Superior temporal gyrus (tissue), 1 donor: ENCODE data around the gene PIM3.

Experiments
- DNase-seq: peaks from one replicate; pipeline ENCODE4 v3.0.0-alpha.2; 2016; ENCODE audit errors: extremely low spot score

The PIM3 gene

DNA sequence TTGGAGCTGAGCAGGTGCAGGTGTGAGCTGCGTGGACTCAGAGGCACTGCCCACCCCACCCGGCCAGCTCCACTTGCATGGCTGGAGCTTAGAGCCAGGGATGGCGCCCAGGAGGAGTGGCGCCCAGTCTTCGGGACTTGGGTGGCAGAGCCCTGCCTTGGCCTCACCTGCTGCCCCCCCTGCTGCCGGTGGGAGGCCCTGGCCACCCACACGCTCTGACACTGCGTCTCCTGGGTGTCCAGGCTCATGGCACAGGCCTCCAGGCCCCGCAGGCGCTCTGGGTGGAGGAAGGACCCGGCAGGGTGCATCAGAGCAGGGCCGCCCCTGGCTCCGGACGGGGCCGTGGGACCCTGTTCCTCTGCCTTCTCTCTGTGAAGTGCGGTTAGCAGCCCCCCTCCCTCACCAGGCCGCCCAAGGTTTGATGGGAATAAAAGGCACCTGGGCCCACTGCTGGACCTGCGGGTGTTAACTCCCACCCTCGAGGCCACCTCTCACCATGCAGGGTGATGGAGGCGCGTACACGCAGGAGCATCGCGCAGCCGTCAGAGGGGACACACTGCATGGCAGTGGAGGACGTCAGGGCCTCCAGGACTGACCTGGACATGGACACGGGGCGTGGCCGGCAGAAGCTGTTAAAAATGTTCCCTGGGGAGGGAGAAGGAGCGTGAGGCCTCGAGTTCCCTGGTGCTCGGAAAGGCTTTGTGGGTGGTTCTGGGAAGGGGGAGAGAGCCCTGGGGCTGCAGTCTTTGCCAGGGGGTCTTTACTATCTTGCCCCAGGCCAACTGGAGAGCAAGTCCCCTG lies 40.2 kb downstream of the PIM3 start:
- no peak for DNase-seq

- DNase-seq: no peak
These were observed 41.0 kb downstream of the PIM3 start for GRCh38 chr22:50001388-50002231.

- peak; percentile 20 for DNase-seq
These were observed 42.2 kb downstream of the PIM3 start for GRCh38 chr22:50002791-50003190.

- DNase-seq: peak; percentile 31
These were observed 44.3 kb downstream of the PIM3 start for GRCh38 chr22:50004918-50005317.

DNA sequence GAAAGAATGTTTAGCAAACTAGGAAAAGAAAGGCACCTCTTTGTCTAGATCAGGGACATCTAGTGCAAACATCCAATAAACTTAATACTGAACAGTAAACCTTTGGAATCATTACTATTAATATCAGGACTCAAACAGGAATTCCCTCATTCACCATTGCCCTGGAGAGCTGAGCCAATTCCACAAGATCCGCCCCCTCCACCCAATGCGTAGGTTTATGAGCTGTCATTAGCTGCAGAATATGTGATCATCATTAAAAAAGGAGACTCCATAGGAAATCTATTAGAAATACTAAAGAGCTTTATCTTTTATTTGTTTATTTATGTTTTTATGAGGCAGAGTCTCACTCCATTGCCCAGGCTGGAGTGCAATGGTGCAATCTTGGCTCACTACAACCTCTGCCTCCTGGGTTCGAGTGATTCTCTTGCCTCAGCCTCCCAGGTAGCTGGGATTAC lies 46.5 kb downstream of the PIM3 start:
- no peak for DNase-seq

- DNase-seq: no peak
These were observed 47.8 kb downstream of the PIM3 start for GRCh38 chr22:50008151-50009040.

- no peak for DNase-seq
These were observed 48.7 kb downstream of the PIM3 start for GRCh38 chr22:50009251-50009650.

DNA sequence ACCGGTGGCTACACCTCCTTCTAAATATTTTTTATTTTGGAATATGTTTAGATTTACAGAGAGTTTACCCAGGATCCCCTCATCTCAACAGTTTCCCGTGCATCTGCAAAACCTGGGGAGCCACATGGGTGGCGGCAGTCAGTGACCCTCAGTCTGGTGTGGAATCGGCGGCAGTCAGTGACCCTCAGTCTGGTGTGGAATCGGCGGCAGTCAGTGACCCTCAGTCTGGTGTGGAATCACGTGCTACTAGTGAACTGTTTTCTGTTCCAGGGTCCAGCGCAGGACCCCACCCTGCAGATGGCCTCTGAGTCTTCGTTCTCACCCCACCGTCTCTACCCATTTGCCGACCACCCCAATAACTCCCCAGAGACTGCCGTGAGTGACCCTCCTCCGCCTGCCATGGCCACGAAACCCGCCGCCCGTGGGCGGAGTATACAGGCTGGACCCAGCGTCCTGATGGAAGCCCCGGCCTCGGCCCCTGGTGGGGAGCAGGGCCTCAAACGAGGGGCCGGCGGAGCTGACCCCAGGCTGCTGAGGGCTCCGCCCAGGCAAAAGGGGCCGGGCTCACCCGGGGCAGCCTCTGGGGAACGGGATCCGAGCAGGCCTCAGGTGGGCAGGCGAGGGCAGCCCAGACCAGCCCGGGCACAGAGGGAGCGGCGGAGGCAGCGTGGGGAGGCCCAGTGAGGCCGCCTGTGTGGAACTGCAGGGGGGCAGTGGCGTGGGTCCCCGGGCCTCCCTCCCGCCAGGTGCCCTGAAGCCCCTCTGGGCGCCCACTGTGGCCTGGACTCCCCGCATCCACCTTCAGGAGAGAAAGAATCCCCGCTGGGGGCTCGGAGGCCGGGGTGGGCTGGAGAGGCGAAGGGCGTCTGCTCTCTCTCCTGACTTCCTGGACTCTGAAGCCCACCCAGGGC lies 49.4 kb downstream of the PIM3 start:
- DNase-seq: no peak

DNA sequence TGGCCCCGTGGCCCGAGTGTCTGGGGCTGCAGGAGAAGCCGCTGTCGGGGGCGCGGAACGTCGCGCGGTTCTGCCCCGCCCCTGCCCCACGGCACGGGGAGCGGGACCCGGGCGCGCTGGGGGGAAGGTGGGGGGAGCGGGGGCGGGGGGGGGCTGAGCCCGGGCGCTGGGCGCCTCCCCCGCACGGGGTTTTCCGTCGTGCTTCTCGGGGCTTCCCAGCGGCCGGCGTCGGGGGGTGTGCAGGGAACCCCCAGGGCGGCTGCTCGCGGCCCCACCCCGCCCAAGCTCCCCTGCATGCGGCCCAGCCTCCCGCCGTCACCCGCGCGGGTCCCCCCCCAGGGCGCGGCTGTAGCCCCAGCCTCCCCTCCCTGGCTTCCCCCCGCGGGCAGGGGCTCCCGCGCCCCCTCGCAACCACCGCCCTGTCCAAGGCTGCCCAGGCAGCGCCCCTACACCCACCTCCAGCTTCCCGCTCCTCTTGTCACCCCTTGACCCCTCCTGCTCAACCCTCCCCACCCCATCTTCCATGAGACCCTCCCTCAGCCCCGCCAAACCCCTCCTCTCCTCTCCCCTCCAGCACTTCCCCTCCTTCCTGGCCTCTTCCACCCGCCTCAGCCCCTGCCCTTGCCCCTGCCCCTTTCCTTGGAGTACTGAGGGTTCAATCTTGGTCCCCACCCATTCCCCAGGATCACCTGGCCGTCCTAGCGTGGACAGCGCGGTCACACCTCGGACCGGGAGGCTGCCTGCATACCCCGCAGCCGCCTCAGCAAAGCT lies 50.3 kb downstream of the PIM3 start:
- no peak for DNase-seq

DNA sequence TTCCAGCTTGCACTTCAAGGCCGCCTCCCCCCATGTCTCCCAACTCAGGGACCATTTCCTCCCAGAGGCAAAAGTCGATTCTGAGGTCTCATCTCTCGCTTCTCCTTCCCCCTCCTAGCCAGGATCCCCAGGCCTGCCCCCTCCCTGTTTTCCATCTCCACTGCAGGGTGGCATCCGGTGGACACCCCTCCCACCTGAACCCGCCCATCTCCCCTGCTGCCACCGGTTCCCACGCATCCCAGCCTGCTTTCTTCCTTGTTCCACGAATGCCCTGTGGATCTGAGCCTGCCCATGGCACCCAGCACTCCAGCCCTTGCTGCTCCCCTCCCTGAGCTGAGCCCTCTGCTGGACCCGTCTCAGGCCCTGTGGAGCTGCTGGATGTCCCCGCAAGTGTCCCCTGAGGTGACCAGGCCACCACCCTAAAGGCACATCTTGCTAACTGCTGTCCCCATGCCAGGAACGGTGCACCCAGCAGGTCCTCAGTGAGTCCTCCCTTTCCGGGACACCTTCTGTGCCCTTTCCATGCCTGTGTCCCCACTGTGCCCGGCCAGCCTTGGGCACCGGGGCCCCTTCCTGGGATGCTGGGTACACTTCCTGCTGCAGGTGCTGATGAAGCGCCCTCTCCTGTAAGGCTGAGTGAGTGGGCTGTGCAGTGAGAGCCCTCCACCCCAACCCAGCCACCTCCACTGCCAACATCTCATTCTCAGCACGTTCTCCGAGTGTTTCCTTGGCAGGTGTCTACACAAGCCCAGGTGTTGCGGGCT lies 51.1 kb downstream of the PIM3 start:
- DNase-seq: no peak

GRCh38 chr22:50012211-50013181 lies 51.9 kb downstream of the PIM3 start, which contains the start of gene IL17REL:
Gene IL17REL, minus strand, starts transcription at chr22:50012765. Its CDS starts 119 bp downstream, at chr22:50012646.
- no peak for DNase-seq
